ENCODE data around the gene FAM171A1. TPM values are rescaled to one million over a fixed set of nuclear protein-coding genes. Genes with fewer than 3 reads are reported as not detected.

FAM171A1 gene
- total and polyA plus RNA-seq, 2 donors (not counting 3 experiments of a cell fraction or from before 2014, with no cell fraction given) = 56.3 to 75.8 TPM

GRCh38 chr10:15300697-15301096 lies 70.4 kb downstream of the FAM171A1 start:
- H3K36me3 ChIP-seq (ENCODE audit: control insufficient read depth in 2 of 2, extremely low read depth in 1 of 2, insufficient read depth in 2 of 2, low read length in 2 of 2) = no peaks in the 10 kb centered on the region
- TF ChIP-seq MYC (IDR thresholded peaks at IDR 0.05; ENCODE audit: low read depth, low read length) = no peak
- TF ChIP-seq, protein P1, sequence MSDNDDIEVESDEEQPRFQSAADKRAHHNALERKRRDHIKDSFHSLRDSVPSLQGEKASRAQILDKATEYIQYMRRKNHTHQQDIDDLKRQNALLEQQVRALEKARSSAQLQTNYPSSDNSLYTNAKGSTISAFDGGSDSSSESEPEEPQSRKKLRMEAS (IDR thresholded peaks at IDR 0.05; ENCODE audit: insufficient read depth, insufficient read length) = no peak
- TF ChIP-seq GATA2 (IDR thresholded peaks at IDR 0.05; ENCODE audit: insufficient read depth, insufficient read length, low read depth, low read length) = no peak
- TF ChIP-seq EZH2 (IDR thresholded peaks at IDR 0.05; ENCODE audit: borderline replicate concordance, low read depth, low read length, severe bottlenecking) = no peak
- TF ChIP-seq POLR2A (IDR thresholded peaks at IDR 0.05; ENCODE audit: low read depth, low read length) = no peak
- no peak for TF ChIP-seq POLR2AphosphoS5 (IDR thresholded peaks at IDR 0.05; ENCODE audit: insufficient read depth, low read depth, low read length)
- no peak for TF ChIP-seq JUN (IDR thresholded peaks at IDR 0.05; ENCODE audit: borderline replicate concordance, insufficient read depth, insufficient read length, low read depth)
- no peak for TF ChIP-seq FOS (IDR thresholded peaks at IDR 0.05; ENCODE audit: borderline replicate concordance, insufficient read depth, low read length)
- TF ChIP-seq, protein P2, sequence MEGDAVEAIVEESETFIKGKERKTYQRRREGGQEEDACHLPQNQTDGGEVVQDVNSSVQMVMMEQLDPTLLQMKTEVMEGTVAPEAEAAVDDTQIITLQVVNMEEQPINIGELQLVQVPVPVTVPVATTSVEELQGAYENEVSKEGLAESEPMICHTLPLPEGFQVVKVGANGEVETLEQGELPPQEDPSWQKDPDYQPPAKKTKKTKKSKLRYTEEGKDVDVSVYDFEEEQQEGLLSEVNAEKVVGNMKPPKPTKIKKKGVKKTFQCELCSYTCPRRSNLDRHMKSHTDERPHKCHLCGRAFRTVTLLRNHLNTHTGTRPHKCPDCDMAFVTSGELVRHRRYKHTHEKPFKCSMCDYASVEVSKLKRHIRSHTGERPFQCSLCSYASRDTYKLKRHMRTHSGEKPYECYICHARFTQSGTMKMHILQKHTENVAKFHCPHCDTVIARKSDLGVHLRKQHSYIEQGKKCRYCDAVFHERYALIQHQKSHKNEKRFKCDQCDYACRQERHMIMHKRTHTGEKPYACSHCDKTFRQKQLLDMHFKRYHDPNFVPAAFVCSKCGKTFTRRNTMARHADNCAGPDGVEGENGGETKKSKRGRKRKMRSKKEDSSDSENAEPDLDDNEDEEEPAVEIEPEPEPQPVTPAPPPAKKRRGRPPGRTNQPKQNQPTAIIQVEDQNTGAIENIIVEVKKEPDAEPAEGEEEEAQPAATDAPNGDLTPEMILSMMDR (IDR thresholded peaks at IDR 0.05; ENCODE audit: extremely low read depth in 1 of 2, insufficient read depth in 1 of 2, low read depth in 1 of 2, low read length in 2 of 2) = no peak
- no peak overlapping the region for H3K4me2 ChIP-seq (ENCODE audit: insufficient read depth, low read length)
- dilution Hi-C loops (cut with MboI; ENCODE audit: extremely low pct_ligation_motif_present, low sequenced_read_pairs) (no loop called here), intact Hi-C loops (cut with micrococcal nuclease) (no loop called here)
- H4K20me1 ChIP-seq (replicated peaks; ENCODE audit: control insufficient read depth, extremely low read depth, insufficient read depth, low read length) = no peaks in the 10 kb centered on the region
- H3K27me3 ChIP-seq (ENCODE audit: control insufficient read depth in 2 of 2, insufficient read depth in 2 of 2, low read length in 2 of 2) = no peaks in the 10 kb centered on the region
- H3K4me3 ChIP-seq (replicated peaks in 1 of 3; ENCODE audit: insufficient read depth in 1 of 3, low read depth in 1 of 3, low read length in 3 of 3) = no peak overlapping the region
- no peaks in the 10 kb centered on the region for H3K9me3 ChIP-seq (replicated peaks; ENCODE audit: control insufficient read depth, insufficient read depth, low read length)
- no peak overlapping the region for H3K27ac ChIP-seq (ENCODE audit: insufficient read depth, low read depth, low read length)
- H3K9ac ChIP-seq (replicated peaks; ENCODE audit: extremely low read depth, insufficient read depth, low read length) = no peak overlapping the region
- BruUV-seq (replicated peaks) = no TSS peak
- FAIRE-seq = no peak
- ChIA-PET CTCF (interaction anchor here (0.7 to 1.7 kb wide), 7 partner anchors 11 to 90 kb away, joined by 3 to 6 read pairs (median 4); no protein-coding TSS in a partner anchor), POLR2A (no interaction called here)
- no peak overlapping the region for H2AFZ ChIP-seq (ENCODE audit: low read depth, low read length)
- no peaks in the 10 kb centered on the region for H3K9me1 ChIP-seq (replicated peaks; ENCODE audit: control insufficient read depth, extremely low read depth, insufficient read depth, low read length)
- DNase-seq (ENCODE audit: low read depth, low spot score) = no peak
- H3K79me2 ChIP-seq (ENCODE audit: control insufficient read depth, insufficient read depth, low read length) = peaks cover 42% of the 10 kb centered on the region
- no peaks in the 10 kb centered on the region for H3K4me1 ChIP-seq (ENCODE audit: control insufficient read depth, extremely low read depth, insufficient read depth, low read length)

Measured in endothelial cell of umbilical vein (primary cell).